GM23338 (cell line): Measurements from ENCODE around the gene LCP2. TPM values are rescaled to one million over a fixed set of nuclear protein-coding genes. Genes with fewer than 3 reads are reported as not detected.

Source experiments
- ATAC-seq: fragments of 200-7000 bp; cut with Tn5 transposase; 3 replicates; pipeline ENCODE4 v1.9.1; 2020
- DNase-seq: peaks from one replicate; pipeline ENCODE4 v3.0.0-alpha.2; 2015; ENCODE audit warnings: low spot score
- H2AFZ ChIP-seq: fragments of 200-600 bp; sonication (generic); 2 replicates; pipeline ENCODE4 v1.8.0; 2016; ENCODE audit warnings: antibody characterized with exemption, mild to moderate bottlenecking, moderate library complexity
- H3F3A ChIP-seq: fragments of 200-600 bp; sonication (generic); replicated peaks from 2 replicates; pipeline ENCODE4 v1.8.0; 2017; ENCODE audit warnings: antibody characterized with exemption, mixed run types, low read depth
- H3K27ac ChIP-seq: fragments of 200-600 bp; sonication (generic); 2 replicates; pipeline ENCODE4 v1.6.1; 2016; ENCODE audit warnings: low read depth
- H3K27me3 ChIP-seq: fragments of 200-600 bp; sonication (generic); 2 replicates; pipeline ENCODE4 v1.8.0; 2016; ENCODE audit warnings: mild to moderate bottlenecking, mixed run types, moderate library complexity; ENCODE audit not compliant: insufficient read depth
- H3K36me3 ChIP-seq: fragments of 200-600 bp; sonication (generic); 2 replicates; pipeline ENCODE4 v1.8.0; 2016; ENCODE audit warnings: mild to moderate bottlenecking; ENCODE audit not compliant: insufficient read depth
- H3K4me1 ChIP-seq: fragments of 200-600 bp; sonication (generic); 2 replicates; pipeline ENCODE4 v1.8.0; 2016; ENCODE audit warnings: mild to moderate bottlenecking, moderate library complexity; ENCODE audit not compliant: insufficient read depth
- H3K4me2 ChIP-seq: fragments of 200-600 bp; sonication (generic); 2 replicates; pipeline ENCODE4 v1.7.1; 2017; ENCODE audit warnings: mixed run types
- H3K4me3 ChIP-seq: fragments of 200-600 bp; sonication (generic); 2 replicates; pipeline ENCODE4 v1.6.1; 2016; ENCODE audit warnings: mixed run types
- H3K79me2 ChIP-seq: fragments of 200-600 bp; sonication (generic); replicated peaks from 2 replicates; pipeline ENCODE4 v1.8.0; 2017; ENCODE audit warnings: mild to moderate bottlenecking; ENCODE audit not compliant: insufficient read depth
- H3K9me2 ChIP-seq: fragments of 200-600 bp; sonication (generic); 2 replicates; pipeline ENCODE4 v1.8.0; 2017; ENCODE audit not compliant: insufficient read depth
- H4K20me1 ChIP-seq: fragments of 200-600 bp; sonication (generic); replicated peaks from 2 replicates; pipeline ENCODE4 v1.8.0; 2017; ENCODE audit warnings: mild to moderate bottlenecking; ENCODE audit not compliant: insufficient read depth
- H3K27ac Mint-ChIP-seq: 2 replicates; pipeline ENCODE4 v1.8.0; 2020; ENCODE audit warnings: inconsistent platforms, mild to moderate bottlenecking, moderate library complexity, mixed read lengths
- H3K27me3 Mint-ChIP-seq: 3 replicates; pipeline ENCODE4 v1.8.0; 2022; ENCODE audit warnings: low read depth, mild to moderate bottlenecking, moderate library complexity, mixed read lengths, inconsistent platforms; ENCODE audit not compliant: insufficient read depth, poor library complexity
- H3K36me3 Mint-ChIP-seq: 3 replicates; pipeline ENCODE4 v1.8.0; 2021; ENCODE audit warnings: low read depth, mild to moderate bottlenecking, inconsistent platforms, moderate library complexity, mixed read lengths
- H3K4me1 Mint-ChIP-seq: 3 replicates; pipeline ENCODE4 v1.8.0; 2020; ENCODE audit warnings: mild to moderate bottlenecking, inconsistent platforms, mixed read lengths
- H3K4me3 Mint-ChIP-seq: 3 replicates; pipeline ENCODE4 v1.8.0; 2021; ENCODE audit warnings: moderate library complexity, mild to moderate bottlenecking, inconsistent platforms, mixed read lengths
- H3K9me3 Mint-ChIP-seq: 3 replicates; pipeline ENCODE4 v1.8.0; 2020; ENCODE audit warnings: moderate library complexity, mild to moderate bottlenecking, inconsistent platforms, mixed read lengths
- EZH2 ChIP-seq: fragments of 200-600 bp; sonication (generic); IDR thresholded peaks from one replicate; pipeline ENCODE4 v1.8.0; 2017; ENCODE audit warnings: antibody characterized with exemption, mild to moderate bottlenecking, low read depth; ENCODE audit not compliant: unreplicated experiment
- EZH2phosphoT487 ChIP-seq: fragments of 200-600 bp; sonication (generic); IDR thresholded peaks from one replicate; pipeline ENCODE4 v1.8.1; 2018; ENCODE audit warnings: antibody characterized with exemption; ENCODE audit not compliant: unreplicated experiment
- JUNB ChIP-seq: IDR thresholded peaks from one replicate; pipeline ENCODE4 v1.6.1; 2016; ENCODE audit warnings: antibody characterized with exemption; ENCODE audit not compliant: unreplicated experiment
- POLR2AphosphoS5 ChIP-seq: IDR thresholded peaks from 2 replicates; pipeline ENCODE4 v1.6.1; 2016; ENCODE audit warnings: antibody characterized with exemption, low read depth
- STAT1 ChIP-seq: IDR thresholded peaks from one replicate; pipeline ENCODE4 v1.6.1; 2016; ENCODE audit warnings: antibody characterized with exemption; ENCODE audit not compliant: unreplicated experiment
- ZNF114 ChIP-seq: fragments of 250-450 bp; sonication (Bioruptor Pico); IDR thresholded peaks from 2 replicates; pipeline ENCODE4 v1.5.0; 2020; ENCODE audit warnings: mild to moderate bottlenecking, moderate library complexity
- polyA plus RNA-seq: library from polyadenylated mRNA; unstranded; fragments of >200 nt; fragmentation: Nextera tagmentation; extraction: Ambion mirVana; gene quantifications from 2 replicates; pipeline ENCODE4 v1.2.1, GENCODE V29; 2016
- total RNA-seq: library from RNA; depleted of rRNA; stranded (reverse); fragments of >200 nt; shearing (Covaris generic); gene quantifications from 2 replicates; pipeline ENCODE4 v1.2.3, GENCODE V29; 2014
- TF ChIP-seq, protein P1 (sequence below), 2 experiments: fragments of 200-600 bp in 1 of 2; sonication (generic) in 1 of 2; conservative IDR thresholded peaks; 2 replicates each; pipeline versions ENCODE4 v1.5.1 to v1.6.1; 2016 to 2017; ENCODE audit warnings: antibody characterized with exemption in 2 of 2, low read depth in 2 of 2, mild to moderate bottlenecking in 2 of 2, moderate library complexity in 1 of 2
- TF ChIP-seq, protein P2 (sequence below): IDR thresholded peaks from one replicate; pipeline ENCODE4 v1.6.1; 2018; ENCODE audit warnings: antibody characterized with exemption; ENCODE audit not compliant: unreplicated experiment
- TF ChIP-seq, protein P3 (sequence below): IDR thresholded peaks from 2 replicates; pipeline ENCODE4 v1.6.1; 2016; ENCODE audit warnings: antibody characterized with exemption

The LCP2 gene
- total and polyA plus RNA-seq, 2 experiments from 2014 or later: 0.26 to 0.38 TPM

DNA sequence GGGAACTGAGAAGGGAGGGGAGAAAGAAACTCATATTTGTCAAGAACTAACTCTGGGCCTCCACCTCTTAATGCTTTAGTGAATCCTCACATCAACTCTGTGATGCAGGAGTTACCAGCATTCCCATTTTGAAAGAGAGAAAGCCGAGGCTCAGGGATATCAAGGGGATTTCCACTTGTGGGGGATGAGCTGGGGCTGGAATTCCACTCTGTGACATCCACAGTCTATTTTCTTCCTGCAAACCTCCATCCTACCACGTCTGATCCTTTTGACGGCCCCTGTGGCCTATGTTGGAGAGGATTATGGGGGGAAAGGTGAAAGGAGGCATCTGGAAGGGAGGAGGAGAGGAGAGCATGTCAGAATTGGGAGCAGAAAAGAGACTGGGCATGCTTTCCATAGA lies 9.0 kb downstream of the LCP2 start:
- no peaks in the 10 kb centered on the region for H3K79me2 ChIP-seq
- DNase-seq: no peak
- no peak overlapping the region for H3K4me3 Mint-ChIP-seq
- peaks cover 18% of the 10 kb centered on the region for H3K4me1 ChIP-seq
- no peaks in the 10 kb centered on the region for H3K36me3 ChIP-seq
- peaks cover 37% of the 10 kb centered on the region for H3K36me3 Mint-ChIP-seq
- no peak overlapping the region for H3K4me3 ChIP-seq
- no peak overlapping the region for H3K27ac ChIP-seq
- H3K27ac Mint-ChIP-seq: no peak overlapping the region
- H3K27me3 Mint-ChIP-seq: peaks cover 22% of the 10 kb centered on the region
- no peak for ATAC-seq
- peaks cover 15% of the 10 kb centered on the region for H3K4me1 Mint-ChIP-seq
- TF ChIP-seq EZH2 (no peak), ZNF114 (CRISPR knock-in tag) (no peak), JUNB (no peak)
- TF ChIP-seq, protein P1, sequence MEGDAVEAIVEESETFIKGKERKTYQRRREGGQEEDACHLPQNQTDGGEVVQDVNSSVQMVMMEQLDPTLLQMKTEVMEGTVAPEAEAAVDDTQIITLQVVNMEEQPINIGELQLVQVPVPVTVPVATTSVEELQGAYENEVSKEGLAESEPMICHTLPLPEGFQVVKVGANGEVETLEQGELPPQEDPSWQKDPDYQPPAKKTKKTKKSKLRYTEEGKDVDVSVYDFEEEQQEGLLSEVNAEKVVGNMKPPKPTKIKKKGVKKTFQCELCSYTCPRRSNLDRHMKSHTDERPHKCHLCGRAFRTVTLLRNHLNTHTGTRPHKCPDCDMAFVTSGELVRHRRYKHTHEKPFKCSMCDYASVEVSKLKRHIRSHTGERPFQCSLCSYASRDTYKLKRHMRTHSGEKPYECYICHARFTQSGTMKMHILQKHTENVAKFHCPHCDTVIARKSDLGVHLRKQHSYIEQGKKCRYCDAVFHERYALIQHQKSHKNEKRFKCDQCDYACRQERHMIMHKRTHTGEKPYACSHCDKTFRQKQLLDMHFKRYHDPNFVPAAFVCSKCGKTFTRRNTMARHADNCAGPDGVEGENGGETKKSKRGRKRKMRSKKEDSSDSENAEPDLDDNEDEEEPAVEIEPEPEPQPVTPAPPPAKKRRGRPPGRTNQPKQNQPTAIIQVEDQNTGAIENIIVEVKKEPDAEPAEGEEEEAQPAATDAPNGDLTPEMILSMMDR (conservative IDR thresholded peaks at IDR 0.05; ENCODE audit: low read depth in 2 of 2): no peak
- TF ChIP-seq, protein P2, sequence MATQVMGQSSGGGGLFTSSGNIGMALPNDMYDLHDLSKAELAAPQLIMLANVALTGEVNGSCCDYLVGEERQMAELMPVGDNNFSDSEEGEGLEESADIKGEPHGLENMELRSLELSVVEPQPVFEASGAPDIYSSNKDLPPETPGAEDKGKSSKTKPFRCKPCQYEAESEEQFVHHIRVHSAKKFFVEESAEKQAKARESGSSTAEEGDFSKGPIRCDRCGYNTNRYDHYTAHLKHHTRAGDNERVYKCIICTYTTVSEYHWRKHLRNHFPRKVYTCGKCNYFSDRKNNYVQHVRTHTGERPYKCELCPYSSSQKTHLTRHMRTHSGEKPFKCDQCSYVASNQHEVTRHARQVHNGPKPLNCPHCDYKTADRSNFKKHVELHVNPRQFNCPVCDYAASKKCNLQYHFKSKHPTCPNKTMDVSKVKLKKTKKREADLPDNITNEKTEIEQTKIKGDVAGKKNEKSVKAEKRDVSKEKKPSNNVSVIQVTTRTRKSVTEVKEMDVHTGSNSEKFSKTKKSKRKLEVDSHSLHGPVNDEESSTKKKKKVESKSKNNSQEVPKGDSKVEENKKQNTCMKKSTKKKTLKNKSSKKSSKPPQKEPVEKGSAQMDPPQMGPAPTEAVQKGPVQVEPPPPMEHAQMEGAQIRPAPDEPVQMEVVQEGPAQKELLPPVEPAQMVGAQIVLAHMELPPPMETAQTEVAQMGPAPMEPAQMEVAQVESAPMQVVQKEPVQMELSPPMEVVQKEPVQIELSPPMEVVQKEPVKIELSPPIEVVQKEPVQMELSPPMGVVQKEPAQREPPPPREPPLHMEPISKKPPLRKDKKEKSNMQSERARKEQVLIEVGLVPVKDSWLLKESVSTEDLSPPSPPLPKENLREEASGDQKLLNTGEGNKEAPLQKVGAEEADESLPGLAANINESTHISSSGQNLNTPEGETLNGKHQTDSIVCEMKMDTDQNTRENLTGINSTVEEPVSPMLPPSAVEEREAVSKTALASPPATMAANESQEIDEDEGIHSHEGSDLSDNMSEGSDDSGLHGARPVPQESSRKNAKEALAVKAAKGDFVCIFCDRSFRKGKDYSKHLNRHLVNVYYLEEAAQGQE: no peak
- TF ChIP-seq, protein P3, sequence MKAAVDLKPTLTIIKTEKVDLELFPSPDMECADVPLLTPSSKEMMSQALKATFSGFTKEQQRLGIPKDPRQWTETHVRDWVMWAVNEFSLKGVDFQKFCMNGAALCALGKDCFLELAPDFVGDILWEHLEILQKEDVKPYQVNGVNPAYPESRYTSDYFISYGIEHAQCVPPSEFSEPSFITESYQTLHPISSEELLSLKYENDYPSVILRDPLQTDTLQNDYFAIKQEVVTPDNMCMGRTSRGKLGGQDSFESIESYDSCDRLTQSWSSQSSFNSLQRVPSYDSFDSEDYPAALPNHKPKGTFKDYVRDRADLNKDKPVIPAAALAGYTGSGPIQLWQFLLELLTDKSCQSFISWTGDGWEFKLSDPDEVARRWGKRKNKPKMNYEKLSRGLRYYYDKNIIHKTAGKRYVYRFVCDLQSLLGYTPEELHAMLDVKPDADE: no peak
- peaks cover 46% of the 10 kb centered on the region for H3K9me3 Mint-ChIP-seq
- H2AFZ ChIP-seq: no peak overlapping the region
- no peak overlapping the region for H3K4me2 ChIP-seq
- H3K9me2 ChIP-seq: 0 out of 2 replicates have a peak, but pooled peaks cover 9% of the 10 kb centered on the region
- no peaks in the 10 kb centered on the region for H3K27me3 ChIP-seq
- no peaks in the 10 kb centered on the region for H4K20me1 ChIP-seq
- H3F3A ChIP-seq: no peaks in the 10 kb centered on the region

DNA sequence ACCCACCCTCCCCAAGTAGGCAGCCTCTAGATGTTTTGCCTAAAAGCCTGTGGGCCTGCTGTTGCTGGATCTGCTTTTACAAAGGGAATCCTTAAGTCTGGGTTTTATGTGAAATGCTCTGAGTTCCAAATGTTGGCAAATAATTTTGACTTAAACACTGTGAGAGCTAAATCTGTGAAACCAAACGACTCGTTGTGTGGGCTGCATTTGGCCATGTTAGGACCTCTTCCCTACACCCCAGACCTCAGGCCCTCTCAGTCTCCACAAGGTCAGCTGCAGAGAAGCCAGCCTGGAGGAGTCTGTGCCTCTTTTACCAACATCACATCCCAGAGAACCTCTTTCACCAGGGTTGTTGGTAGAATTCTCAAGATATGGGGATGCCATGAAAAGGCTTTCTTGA lies 9.4 kb downstream of the LCP2 start:
- peaks cover 13% of the 10 kb centered on the region for H3K4me1 Mint-ChIP-seq
- H3K9me3 Mint-ChIP-seq: peaks cover 50% of the 10 kb centered on the region
- no peaks in the 10 kb centered on the region for H3F3A ChIP-seq
- H3K4me3 Mint-ChIP-seq: no peak overlapping the region
- ATAC-seq: no peak
- peaks cover 22% of the 10 kb centered on the region for H3K27me3 Mint-ChIP-seq
- H3K27ac ChIP-seq: no peak overlapping the region
- H3K4me2 ChIP-seq: no peak overlapping the region
- H3K36me3 Mint-ChIP-seq: peaks cover 41% of the 10 kb centered on the region
- no peak for DNase-seq
- H3K9me2 ChIP-seq: 0 out of 2 replicates have a peak, but pooled peaks cover 8% of the 10 kb centered on the region
- H3K36me3 ChIP-seq: no peaks in the 10 kb centered on the region
- H3K27ac Mint-ChIP-seq: no peak overlapping the region
- H2AFZ ChIP-seq: no peak overlapping the region
- no peaks in the 10 kb centered on the region for H4K20me1 ChIP-seq
- H3K79me2 ChIP-seq: no peaks in the 10 kb centered on the region
- H3K27me3 ChIP-seq: no peaks in the 10 kb centered on the region
- peaks cover 18% of the 10 kb centered on the region for H3K4me1 ChIP-seq
- H3K4me3 ChIP-seq: no peak overlapping the region
- TF ChIP-seq, protein P3: no peak
- no peak for TF ChIP-seq EZH2phosphoT487
- no peak for TF ChIP-seq POLR2AphosphoS5
- TF ChIP-seq, protein P1 (conservative IDR thresholded peaks at IDR 0.05; ENCODE audit: low read depth in 2 of 2): no peak
- no peak for TF ChIP-seq JUNB
- TF ChIP-seq STAT1: no peak
- TF ChIP-seq, protein P2: no peak
